ENCODE measurements around the gene EFNA3. TPM values are rescaled to one million over a fixed set of nuclear protein-coding genes. Genes with fewer than 3 reads are reported as not detected.

EFNA3 gene
- total RNA-seq, 1 donor, result 0.90 TPM

DNA sequence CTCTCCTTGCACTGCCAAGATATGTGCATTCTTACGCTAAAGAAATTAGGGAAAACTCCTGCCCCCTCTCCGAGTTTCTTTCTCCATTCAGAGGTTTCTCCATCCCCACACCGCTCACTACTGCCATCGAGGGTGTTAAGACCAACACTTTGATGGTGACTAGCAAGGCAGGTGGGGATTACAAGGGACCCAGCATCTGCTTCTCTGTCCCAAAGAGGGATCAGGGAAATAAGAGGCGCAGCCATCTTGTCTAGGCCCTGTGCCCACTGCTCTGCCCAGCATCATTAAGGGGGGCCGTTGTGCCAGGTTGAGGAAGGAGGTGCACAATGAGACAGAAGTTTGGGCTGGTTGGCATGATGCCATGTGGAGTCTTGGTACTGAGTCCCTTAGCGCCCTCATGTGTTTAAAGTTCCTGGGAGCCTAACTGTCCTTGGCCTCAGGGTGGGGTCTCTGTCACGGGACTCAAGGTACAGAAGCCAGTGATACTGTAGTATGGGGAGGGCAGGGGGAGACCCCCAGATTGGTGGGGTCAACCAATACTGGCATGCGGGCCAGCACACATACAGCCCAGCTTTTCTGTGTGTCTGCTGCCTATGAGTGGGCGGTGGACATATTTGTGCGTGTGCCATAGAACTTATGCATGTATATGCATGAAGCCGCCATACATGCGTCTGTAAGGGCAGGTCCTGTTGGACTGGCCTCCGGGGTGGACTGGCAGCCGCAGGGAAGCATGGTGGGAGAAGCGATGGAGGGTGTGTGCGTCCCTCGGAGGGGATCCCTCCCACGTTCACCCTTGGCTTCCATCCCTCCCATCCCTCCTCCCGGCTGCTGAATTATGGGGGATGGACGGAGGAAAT, 5.5 kb downstream of the EFNA3 start:
- TF ChIP-seq, protein P1, sequence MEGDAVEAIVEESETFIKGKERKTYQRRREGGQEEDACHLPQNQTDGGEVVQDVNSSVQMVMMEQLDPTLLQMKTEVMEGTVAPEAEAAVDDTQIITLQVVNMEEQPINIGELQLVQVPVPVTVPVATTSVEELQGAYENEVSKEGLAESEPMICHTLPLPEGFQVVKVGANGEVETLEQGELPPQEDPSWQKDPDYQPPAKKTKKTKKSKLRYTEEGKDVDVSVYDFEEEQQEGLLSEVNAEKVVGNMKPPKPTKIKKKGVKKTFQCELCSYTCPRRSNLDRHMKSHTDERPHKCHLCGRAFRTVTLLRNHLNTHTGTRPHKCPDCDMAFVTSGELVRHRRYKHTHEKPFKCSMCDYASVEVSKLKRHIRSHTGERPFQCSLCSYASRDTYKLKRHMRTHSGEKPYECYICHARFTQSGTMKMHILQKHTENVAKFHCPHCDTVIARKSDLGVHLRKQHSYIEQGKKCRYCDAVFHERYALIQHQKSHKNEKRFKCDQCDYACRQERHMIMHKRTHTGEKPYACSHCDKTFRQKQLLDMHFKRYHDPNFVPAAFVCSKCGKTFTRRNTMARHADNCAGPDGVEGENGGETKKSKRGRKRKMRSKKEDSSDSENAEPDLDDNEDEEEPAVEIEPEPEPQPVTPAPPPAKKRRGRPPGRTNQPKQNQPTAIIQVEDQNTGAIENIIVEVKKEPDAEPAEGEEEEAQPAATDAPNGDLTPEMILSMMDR (IDR thresholded peaks at IDR 0.05; ENCODE audit: insufficient read depth, low read length), result peak; percentile 12
- peak; percentile 40 for DNase-seq (ENCODE audit: low read depth)
- H3K4me3 ChIP-seq (ENCODE audit: low read depth, low read length), result peak overlapping the region; percentile 60

DNA sequence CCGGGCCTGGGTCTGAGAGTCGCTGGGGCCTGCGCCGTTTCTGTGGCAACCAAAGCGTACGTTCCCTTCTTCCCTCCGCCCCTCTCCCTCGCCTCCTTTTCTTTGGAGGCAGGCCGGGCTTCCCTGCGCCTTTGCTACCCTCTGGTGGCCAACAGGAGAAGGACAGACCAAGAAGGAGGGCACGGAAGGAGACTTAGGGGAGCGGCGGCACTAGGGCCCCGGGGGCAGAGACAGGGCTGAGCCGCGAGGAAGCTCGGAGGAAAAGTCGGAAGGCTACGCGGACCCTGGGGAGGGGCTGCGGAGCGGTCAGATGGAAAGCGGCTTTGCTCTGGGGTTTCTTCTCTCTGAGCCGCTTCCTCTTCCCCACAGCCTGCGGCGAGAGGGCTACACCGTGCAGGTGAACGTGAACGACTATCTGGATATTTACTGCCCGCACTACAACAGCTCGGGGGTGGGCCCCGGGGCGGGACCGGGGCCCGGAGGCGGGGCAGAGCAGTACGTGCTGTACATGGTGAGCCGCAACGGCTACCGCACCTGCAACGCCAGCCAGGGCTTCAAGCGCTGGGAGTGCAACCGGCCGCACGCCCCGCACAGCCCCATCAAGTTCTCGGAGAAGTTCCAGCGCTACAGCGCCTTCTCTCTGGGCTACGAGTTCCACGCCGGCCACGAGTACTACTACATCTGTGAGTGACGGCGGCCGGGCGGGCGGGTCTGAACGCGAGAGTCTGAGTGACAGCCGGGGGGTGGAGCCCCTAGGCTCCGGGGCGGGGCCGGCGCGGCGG, 6.3 kb downstream of the EFNA3 start:
- DNase-seq (ENCODE audit: low read depth), result peak; percentile 93
- TF ChIP-seq, protein P1 (IDR thresholded peaks at IDR 0.05; ENCODE audit: insufficient read depth, low read length), result peak; percentile 94
- peak overlapping the region; percentile 88 for H3K4me3 ChIP-seq (ENCODE audit: low read depth, low read length)

DNA sequence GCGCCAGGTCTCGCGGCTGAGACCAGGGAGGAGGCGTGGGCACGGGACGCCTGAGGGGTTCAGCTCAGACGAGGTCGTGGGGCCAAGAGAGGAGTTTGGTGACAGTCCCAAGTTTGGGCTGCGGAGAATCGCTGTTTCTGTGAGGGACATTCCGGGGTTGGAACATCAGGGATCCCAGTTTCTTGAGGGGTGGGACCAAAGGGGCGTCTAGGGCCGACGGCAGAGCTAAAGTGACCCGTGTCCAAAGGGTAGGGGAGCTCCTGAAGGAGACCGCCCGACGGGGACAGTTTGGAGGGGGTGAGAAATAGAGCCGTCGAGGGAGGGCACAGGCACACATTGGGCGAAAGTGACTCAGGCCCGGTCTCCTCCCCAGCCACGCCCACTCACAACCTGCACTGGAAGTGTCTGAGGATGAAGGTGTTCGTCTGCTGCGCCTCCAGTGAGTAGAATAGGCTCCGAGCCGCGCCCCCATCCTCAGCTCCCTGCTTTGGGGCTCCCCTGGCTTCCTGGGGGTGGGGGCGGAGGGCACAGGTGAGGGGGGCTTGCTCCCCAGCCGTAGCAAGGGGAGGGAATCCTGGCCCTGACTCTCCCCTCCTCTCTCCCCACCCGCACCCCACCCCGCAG, 7.0 kb downstream of the EFNA3 start:
- DNase-seq (ENCODE audit: low read depth), result peak; percentile 20
- TF ChIP-seq, protein P1 (IDR thresholded peaks at IDR 0.05; ENCODE audit: insufficient read depth, low read length), result no peak
- H3K4me3 ChIP-seq (ENCODE audit: low read depth, low read length), result peak overlapping the region; percentile 88

DNA sequence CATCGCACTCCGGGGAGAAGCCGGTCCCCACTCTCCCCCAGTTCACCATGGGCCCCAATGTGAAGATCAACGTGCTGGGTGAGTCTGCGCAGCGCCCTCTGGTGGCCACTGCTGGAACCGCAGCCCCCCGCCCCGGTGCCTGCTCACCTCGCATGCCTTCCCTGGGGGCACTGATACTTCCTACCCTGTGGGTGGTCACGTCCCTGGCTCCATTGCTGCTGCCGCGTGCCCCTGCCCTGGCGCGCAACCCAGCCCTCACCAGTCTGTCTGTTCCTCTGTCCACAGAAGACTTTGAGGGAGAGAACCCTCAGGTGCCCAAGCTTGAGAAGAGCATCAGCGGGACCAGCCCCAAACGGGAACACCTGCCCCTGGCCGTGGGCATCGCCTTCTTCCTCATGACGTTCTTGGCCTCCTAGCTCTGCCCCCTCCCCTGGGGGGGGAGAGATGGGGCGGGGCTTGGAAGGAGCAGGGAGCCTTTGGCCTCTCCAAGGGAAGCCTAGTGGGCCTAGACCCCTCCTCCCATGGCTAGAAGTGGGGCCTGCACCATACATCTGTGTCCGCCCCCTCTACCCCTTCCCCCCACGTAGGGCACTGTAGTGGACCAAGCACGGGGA, 7.6 kb downstream of the EFNA3 start:
- DNase-seq (ENCODE audit: low read depth), result peak; percentile 39
- TF ChIP-seq, protein P1 (IDR thresholded peaks at IDR 0.05; ENCODE audit: insufficient read depth, low read length), result peak; percentile 91
- no peak overlapping the region for H3K4me3 ChIP-seq (ENCODE audit: low read depth, low read length)

DNA sequence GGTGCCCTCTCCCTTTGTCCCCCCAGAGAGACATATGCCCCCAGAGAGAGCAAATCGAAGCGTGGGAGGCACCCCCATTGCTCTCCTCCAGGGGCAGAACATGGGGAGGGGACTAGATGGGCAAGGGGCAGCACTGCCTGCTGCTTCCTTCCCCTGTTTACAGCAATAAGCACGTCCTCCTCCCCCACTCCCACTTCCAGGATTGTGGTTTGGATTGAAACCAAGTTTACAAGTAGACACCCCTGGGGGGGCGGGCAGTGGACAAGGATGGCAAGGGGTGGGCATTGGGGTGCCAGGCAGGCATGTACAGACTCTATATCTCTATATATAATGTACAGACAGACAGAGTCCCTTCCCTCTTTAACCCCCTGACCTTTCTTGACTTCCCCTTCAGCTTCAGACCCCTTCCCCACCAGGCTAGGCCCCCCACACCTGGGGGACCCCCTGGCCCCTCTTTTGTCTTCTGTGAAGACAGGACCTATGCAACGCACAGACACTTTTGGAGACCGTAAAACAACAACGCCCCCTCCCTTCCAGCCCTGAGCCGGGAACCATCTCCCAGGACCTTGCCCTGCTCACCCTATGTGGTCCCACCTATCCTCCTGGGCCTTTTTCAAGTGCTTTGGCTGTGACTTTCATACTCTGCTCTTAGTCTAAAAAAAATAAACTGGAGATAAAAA, 8.4 kb downstream of the EFNA3 start:
- DNase-seq (ENCODE audit: low read depth), result no peak
- no peak overlapping the region for H3K4me3 ChIP-seq (ENCODE audit: low read depth, low read length)
- TF ChIP-seq, protein P1 (IDR thresholded peaks at IDR 0.05; ENCODE audit: insufficient read depth, low read length), result no peak
